Uterus (tissue), 4 donors: ENCODE data around the gene ZBTB42. TPM values are rescaled to one million over a fixed set of nuclear protein-coding genes. Genes with fewer than 3 reads are reported as not detected.
A peak's percentile ranks its signal among the peaks of the same experiment; 100 is the strongest.

Experiments used
- DNase-seq, 2 donors: peaks; one replicate each; pipeline ENCODE4 v3.0.0-alpha.2; 2019 to 2020
- H3K27ac ChIP-seq, 2 donors: fragments of 200-600 bp; sonication (generic); 1 replicate in 1 of 2; 2 replicates in 1 of 2; pipeline ENCODE4 v1.5.1; 2016 to 2018
- H3K27me3 ChIP-seq, 2 donors: fragments of 200-600 bp; sonication (generic); one replicate each; pipeline ENCODE4 v1.5.1; 2018 to 2019; ENCODE audit warnings: control low read depth in 1 of 2
- H3K36me3 ChIP-seq, 2 donors: fragments of 200-600 bp; sonication (generic); one replicate each; pipeline ENCODE4 v1.5.1; 2019; ENCODE audit warnings: control low read depth in 1 of 2
- H3K4me1 ChIP-seq, 2 donors: fragments of 200-600 bp; sonication (generic); one replicate each; pipeline ENCODE4 v1.5.1; 2018 to 2019; ENCODE audit warnings: control low read depth in 1 of 2
- H3K4me3 ChIP-seq, 2 donors: fragments of 200-600 bp; sonication (generic); 1 replicate in 1 of 2; 2 replicates in 1 of 2; pipeline ENCODE4 v1.5.1; 2018 to 2019; ENCODE audit warnings: mild to moderate bottlenecking in 1 of 2
- H3K9me3 ChIP-seq, 2 donors: fragments of 200-600 bp; sonication (generic); one replicate each; pipeline ENCODE4 v1.5.1; 2019; ENCODE audit warnings: control low read depth in 1 of 2
- POLR2A ChIP-seq, 2 donors: fragments of 450-650 bp; IDR thresholded peaks; one replicate each; pipeline ENCODE4 v1.6.1; 2016; ENCODE audit warnings: antibody characterized with exemption in 2 of 2, mild to moderate bottlenecking in 1 of 2, moderate library complexity in 1 of 2
- intact Hi-C: fragments of 100-400 bp; cut with DNase I; formaldehyde crosslinking; loops from one replicate; pipeline ENCODE4 v1.15.1; 2023; ENCODE audit warnings: low total_unique reads
- total RNA-seq, 4 donors: library from RNA; depleted of rRNA in 3 of 4; stranded (reverse); fragments of >200 nt in 3 of 4; gene quantifications; one replicate each; pipeline versions ENCODE4 v1.1.0 to v1.2.4, GENCODE V29; 2014 to 2023
- TF ChIP-seq, protein P1 (sequence below), 4 experiments: fragments of 200-600 bp in 2 of 4; fragments of 450-650 bp in 2 of 4; sonication (generic) in 2 of 4; IDR thresholded peaks; one replicate each; pipeline ENCODE4 v1.5.1; 2016 to 2019; ENCODE audit warnings: antibody characterized with exemption in 4 of 4, mild to moderate bottlenecking in 2 of 4, moderate library complexity in 1 of 4
- donor health status: DM: yes; HTN: yes; CAD: no.

The ZBTB42 gene
- total RNA-seq, 4 donors from 2014 or later, result under 0.01 to 8.4 (median 3.9) TPM

DNA sequence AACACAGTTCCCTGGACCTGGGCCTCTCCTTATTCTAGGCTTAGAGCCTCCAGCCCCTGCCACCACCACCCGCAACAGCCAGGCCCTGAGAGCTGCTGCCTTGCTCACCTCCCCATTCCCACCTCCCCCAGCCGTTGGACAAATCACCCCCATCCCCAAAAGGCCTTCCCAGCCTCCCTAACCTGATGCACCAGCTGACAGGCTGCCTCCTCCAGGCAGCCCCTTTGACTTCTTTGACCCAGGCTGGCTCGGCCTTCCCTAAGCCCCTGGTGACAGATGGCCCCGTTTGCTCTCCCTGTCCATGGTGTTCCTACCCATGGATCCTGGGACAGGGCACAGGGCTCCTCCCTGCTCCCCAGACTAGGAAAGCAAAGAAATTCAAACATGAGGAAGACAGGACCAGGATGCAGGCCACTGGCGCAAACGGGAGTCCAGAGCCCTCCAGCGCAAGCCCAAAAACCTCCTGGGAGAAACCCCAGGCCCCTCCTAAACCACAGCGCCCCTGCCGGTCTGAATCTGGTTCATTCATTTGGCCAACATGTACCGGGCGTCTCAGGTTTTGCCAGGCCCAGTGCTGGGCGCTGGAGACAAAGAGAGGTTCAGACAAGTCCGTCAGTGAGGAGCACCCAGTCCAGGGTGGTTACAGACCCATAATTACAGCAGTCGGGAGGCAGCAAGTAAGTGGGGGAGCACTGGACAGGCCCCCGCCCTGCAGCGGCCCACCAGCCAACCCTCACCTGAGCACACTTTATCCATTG lies 7.8 kb upstream of the ZBTB42 start:
- no peak overlapping the region for H3K27ac ChIP-seq
- H3K4me3 ChIP-seq, result no peak overlapping the region
- peaks cover 0 to 15% of the 10 kb centered on the region in 2 donors for H3K4me1 ChIP-seq
- H3K9me3 ChIP-seq, result no peaks in the 10 kb centered on the region
- no peaks in the 10 kb centered on the region for H3K27me3 ChIP-seq
- no peak for TF ChIP-seq POLR2A (IDR thresholded peaks at IDR 0.05)
- TF ChIP-seq, protein P1, sequence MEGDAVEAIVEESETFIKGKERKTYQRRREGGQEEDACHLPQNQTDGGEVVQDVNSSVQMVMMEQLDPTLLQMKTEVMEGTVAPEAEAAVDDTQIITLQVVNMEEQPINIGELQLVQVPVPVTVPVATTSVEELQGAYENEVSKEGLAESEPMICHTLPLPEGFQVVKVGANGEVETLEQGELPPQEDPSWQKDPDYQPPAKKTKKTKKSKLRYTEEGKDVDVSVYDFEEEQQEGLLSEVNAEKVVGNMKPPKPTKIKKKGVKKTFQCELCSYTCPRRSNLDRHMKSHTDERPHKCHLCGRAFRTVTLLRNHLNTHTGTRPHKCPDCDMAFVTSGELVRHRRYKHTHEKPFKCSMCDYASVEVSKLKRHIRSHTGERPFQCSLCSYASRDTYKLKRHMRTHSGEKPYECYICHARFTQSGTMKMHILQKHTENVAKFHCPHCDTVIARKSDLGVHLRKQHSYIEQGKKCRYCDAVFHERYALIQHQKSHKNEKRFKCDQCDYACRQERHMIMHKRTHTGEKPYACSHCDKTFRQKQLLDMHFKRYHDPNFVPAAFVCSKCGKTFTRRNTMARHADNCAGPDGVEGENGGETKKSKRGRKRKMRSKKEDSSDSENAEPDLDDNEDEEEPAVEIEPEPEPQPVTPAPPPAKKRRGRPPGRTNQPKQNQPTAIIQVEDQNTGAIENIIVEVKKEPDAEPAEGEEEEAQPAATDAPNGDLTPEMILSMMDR (IDR thresholded peaks at IDR 0.05), result no peak
- intact Hi-C loops, result no loop called here
- DNase-seq, result no peak
- H3K36me3 ChIP-seq, result no peaks in the 10 kb centered on the region

DNA sequence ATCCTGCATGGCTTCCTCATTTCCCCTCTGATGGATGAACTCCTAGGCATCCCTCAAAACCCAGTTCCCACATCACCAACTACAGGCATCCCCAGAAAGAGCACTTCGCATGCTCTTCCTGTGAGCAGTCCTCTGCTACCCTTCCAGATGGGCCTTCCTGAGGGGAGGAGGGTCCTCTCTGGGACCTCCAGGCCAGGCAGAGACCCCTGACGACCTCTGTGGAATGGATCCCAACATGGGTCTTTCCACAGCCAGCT lies 7.3 kb upstream of the ZBTB42 start:
- H3K4me1 ChIP-seq, result peaks cover 0 to 15% of the 10 kb centered on the region in 2 donors
- H3K27me3 ChIP-seq, result no peaks in the 10 kb centered on the region
- no peaks in the 10 kb centered on the region for H3K36me3 ChIP-seq
- H3K27ac ChIP-seq, result no peak overlapping the region
- H3K4me3 ChIP-seq, result peak overlapping the region in 1 of 2 donors; percentile 81
- intact Hi-C loops, result no loop called here
- no peak for DNase-seq
- H3K9me3 ChIP-seq, result no peaks in the 10 kb centered on the region
- TF ChIP-seq, protein P1 (IDR thresholded peaks at IDR 0.05), result no peak
- TF ChIP-seq POLR2A (IDR thresholded peaks at IDR 0.05), result no peak

DNA sequence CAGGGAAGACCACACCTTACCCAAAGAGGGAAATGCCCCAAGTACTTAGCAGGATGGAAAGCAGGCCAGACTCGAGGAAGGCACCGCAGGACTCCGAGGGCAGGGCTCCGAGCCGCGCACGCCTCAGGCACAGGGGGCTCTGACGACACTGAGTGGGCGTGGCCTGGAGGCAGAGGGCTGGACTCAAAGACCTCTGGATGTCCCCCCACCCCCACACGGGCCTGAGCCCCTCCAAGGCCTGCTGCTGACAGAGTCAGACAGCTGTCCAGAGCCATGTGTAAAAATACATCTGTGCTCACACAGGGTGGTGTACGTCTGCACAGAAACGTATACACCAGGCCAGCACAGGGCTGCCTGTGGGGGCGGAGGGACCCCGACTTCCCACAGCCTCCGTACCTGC lies 6.8 kb upstream of the ZBTB42 start:
- no peaks in the 10 kb centered on the region for H3K27me3 ChIP-seq
- H3K4me3 ChIP-seq, result peak overlapping the region; percentile 40 to 81
- H3K4me1 ChIP-seq, result peaks cover 0 to 15% of the 10 kb centered on the region in 2 donors
- H3K9me3 ChIP-seq, result no peaks in the 10 kb centered on the region
- no peak for TF ChIP-seq POLR2A (IDR thresholded peaks at IDR 0.05)
- TF ChIP-seq, protein P1 (IDR thresholded peaks at IDR 0.05), result no peak
- DNase-seq, result no peak
- intact Hi-C loops, result no loop called here
- H3K27ac ChIP-seq, result no peak overlapping the region
- H3K36me3 ChIP-seq, result no peaks in the 10 kb centered on the region

DNA sequence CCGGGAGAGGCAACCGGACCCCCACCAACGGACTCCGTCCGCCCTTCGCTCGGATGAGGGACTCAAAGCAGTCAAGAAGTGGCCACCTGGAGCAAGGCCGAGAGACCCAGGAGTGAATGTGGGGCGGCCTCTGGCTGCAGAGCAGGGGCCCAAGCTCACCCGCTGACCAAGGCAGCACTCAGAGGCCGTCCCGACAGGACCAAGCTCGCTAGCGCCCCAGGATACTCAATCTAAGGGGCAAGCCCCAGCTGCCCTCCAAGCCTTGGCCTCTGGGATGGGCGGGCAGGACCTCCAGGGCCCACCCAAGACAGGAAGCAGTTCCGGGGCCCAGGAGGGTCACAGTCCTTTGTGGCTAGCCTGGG lies 6.3 kb upstream of the ZBTB42 start:
- intact Hi-C loops, result no loop called here

More for the DNA sequence above, 6.3 kb upstream of the ZBTB42 start:
- no peak for DNase-seq
- Histone ChIP-seq H3K4me3 (peak overlapping the region; percentile 40 to 81), H3K27ac (peak overlapping the region; percentile 58 to 86), H3K36me3 (no peaks in the 10 kb centered on the region), H3K27me3 (no peaks in the 10 kb centered on the region), H3K9me3 (no peaks in the 10 kb centered on the region), H3K4me1 (peaks cover 0 to 15% of the 10 kb centered on the region in 2 donors)
- TF ChIP-seq, protein P1 (IDR thresholded peaks at IDR 0.05), result no peak
- no peak for TF ChIP-seq POLR2A (IDR thresholded peaks at IDR 0.05)
